GM12874 (cell line): ENCODE results near the gene FBXO39.

Experiments used
- TF ChIP-seq, protein P1 (sequence below): IDR thresholded peaks from 2 replicates; pipeline ENCODE4 v1.5.1; 2011; ENCODE audit warnings: low read depth, mild to moderate bottlenecking, control low read depth, low read length, moderate library complexity; ENCODE audit not compliant: insufficient read depth

The FBXO39 gene

DNA sequence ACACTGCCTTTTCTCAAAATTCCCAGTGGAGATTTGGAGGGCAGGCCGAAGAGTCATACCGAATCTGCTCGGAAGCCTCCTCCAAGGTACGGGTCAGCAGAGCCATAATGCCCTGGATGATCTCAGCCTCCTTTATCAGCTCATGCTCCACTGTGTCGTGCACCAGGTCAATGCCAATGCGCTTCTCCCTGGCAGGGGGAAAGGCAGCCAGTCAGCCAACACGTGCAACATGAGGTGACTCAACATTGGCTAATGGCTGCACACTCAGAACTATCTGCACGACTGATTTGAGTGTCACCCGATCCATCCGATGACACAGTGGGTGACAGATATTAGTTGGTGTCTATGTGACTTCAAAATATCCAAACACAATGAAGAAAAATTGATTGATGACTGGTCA is 39.8 kb downstream of the FBXO39 start:
- TF ChIP-seq, protein P1, sequence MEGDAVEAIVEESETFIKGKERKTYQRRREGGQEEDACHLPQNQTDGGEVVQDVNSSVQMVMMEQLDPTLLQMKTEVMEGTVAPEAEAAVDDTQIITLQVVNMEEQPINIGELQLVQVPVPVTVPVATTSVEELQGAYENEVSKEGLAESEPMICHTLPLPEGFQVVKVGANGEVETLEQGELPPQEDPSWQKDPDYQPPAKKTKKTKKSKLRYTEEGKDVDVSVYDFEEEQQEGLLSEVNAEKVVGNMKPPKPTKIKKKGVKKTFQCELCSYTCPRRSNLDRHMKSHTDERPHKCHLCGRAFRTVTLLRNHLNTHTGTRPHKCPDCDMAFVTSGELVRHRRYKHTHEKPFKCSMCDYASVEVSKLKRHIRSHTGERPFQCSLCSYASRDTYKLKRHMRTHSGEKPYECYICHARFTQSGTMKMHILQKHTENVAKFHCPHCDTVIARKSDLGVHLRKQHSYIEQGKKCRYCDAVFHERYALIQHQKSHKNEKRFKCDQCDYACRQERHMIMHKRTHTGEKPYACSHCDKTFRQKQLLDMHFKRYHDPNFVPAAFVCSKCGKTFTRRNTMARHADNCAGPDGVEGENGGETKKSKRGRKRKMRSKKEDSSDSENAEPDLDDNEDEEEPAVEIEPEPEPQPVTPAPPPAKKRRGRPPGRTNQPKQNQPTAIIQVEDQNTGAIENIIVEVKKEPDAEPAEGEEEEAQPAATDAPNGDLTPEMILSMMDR = no peak

DNA sequence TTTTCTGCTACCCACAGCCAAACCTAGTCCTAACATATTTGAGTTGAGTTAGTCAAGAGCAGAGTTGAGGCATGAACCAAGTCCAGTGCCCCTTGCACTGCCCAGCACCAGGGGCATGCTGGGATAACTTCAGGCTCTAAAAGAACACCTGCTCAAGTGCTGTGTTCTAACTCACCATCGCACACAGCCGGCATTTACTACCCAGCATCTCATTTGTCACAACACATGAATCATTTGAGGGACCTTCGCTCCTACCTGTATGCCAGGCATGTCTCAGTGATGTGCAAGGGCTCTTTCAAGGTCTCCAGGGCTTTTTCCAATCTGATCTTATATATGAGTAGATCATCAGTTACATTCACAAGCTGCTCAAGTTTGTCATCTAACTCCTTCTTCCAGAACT is 42.9 kb downstream of the FBXO39 start:
- TF ChIP-seq, protein P1 = no peak

DNA sequence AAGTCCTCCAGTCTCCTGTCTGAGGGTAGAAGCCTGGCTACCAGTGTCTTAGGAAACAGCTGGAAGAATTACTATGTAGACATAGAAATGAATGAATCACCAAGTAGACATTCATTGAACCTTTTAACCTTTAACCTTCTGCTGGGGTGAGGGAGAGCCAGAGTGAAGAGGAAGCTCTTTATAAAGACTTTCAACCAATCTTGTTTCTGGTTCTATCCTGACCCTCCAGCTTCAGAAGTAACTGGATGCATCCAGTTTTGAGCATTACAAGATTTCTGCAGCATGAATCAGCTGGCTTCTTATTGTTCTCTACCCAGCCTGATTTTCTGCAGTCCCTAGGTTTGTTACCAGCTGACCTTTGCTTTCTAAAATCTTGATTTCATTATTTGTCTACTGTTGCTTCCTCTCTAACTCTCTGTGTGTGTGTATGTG is 47.0 kb downstream of the FBXO39 start:
- TF ChIP-seq, protein P1 = no peak

DNA sequence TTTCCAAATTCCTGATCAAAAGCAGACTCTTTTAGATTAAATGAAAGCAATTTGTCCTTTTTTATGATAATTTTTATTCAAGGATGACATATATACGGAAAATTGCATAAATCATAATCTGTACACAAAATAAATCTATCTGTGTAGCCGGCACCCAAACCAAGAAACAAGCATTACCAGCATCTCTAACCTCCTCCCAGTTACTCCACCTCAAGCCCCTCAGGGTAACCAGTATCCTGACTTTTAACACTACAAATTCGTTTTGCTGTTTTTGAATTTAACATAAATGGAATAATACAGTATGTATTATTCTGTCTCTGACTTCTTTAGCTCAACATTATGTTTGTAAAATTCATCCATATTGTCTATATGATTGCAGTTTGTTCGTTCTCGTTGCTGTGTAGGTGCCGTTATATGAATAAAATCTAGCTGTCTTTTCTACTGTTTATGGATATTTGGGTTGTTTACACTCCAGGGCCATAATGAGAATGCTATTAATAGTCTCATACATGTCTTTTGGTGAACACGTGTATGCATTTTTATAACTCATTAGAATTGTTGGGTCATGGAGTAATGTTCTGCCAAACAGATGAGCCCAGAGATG is 54.5 kb downstream of the FBXO39 start:
- TF ChIP-seq, protein P1 = no peak

DNA sequence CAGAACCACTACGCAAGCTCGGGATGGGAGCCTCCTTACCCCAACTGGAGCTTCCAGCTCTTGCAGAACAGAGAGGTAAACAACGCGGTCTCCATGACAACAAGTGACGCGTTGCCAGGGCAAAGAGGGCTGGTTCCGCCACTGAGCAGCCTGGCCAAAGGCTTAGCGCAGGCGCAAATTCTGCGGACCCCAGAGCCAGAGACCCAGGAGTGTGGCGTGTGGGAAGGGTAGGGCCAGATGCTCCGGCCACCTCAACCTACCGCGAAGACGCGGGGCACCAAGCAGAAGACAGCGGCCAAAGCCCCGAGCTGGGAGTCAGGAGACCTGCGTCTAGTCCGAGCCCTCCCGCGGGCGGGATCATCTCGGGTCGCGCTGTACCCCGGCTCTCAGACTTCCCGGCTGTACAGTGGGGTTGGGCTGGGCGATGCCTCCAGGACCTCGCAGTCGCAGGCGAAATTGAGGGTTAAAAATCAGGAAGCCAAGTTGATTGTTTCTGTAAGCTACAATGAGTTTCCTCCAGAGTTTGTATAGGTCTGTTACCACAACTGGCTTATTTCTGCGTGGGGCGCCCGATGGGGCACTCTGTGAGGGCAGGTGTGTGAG is 55.7 kb downstream of the FBXO39 start, which contains the start of gene TEKT1:
TSS of gene TEKT1 (minus strand) at position 69 of the 603 bp plus-strand sequence. CDS start 1,353 bp downstream, outside the sequence.
- TF ChIP-seq, protein P1 = no peak
